ENCODE results near the gene ESCO1.

The ESCO1 gene

GRCh38 chr18:21489919-21490495 is 110.5 kb downstream of the ESCO1 start:
- H3K4me3 ChIP-seq (ENCODE audit: low read depth, low read length) = no peak overlapping the region

GRCh38 chr18:21489119-21489750 is 111.3 kb downstream of the ESCO1 start:
- no peak overlapping the region for H3K4me3 ChIP-seq (ENCODE audit: low read depth, low read length)

GRCh38 chr18:21486905-21487437 is 113.5 kb downstream of the ESCO1 start:
- H3K4me3 ChIP-seq (ENCODE audit: low read depth, low read length) = no peak overlapping the region

GRCh38 chr18:21484851-21485636 is 115.5 kb downstream of the ESCO1 start:
- no peak overlapping the region for H3K4me3 ChIP-seq (ENCODE audit: low read depth, low read length)

- H3K4me3 ChIP-seq (ENCODE audit: low read depth, low read length) = no peak overlapping the region
Observed at GRCh38 chr18:21483051-21483450, 117.5 kb downstream of the ESCO1 start.

- H3K4me3 ChIP-seq (ENCODE audit: low read depth, low read length) = no peak overlapping the region
Observed at GRCh38 chr18:21481739-21482138, 118.8 kb downstream of the ESCO1 start.

- no peak overlapping the region for H3K4me3 ChIP-seq (ENCODE audit: low read depth, low read length)
Observed at GRCh38 chr18:21479721-21480120, 120.8 kb downstream of the ESCO1 start.

All from iPS-11a (cell line).